Smooth muscle cell (in vitro differentiated cells): ENCODE results near the gene NOXA1. TPM values are rescaled to one million over a fixed set of nuclear protein-coding genes. Genes with fewer than 3 reads are reported as not detected.
"Not testable (repeated sequence)": the region's sequence is repeated elsewhere in the genome, so short reads cannot be mapped to it uniquely, and the experiment has no call there.

Experiments
- DNase-seq: peaks from one replicate; lab custom pipeline; 2025; ENCODE audit not compliant: unreplicated experiment; lab: John Stamatoyannopoulos, UW
- H2AFZ ChIP-seq: fragments of 200-600 bp; sonication (generic); 2 replicates; pipeline ENCODE4 v1.6.0; 2016; ENCODE audit warnings: antibody characterized with exemption, low read depth, mild to moderate bottlenecking
- H3F3A ChIP-seq: fragments of 200-600 bp; sonication (generic); 2 replicates; pipeline ENCODE4 v1.6.0; 2017; ENCODE audit warnings: antibody characterized with exemption, low read depth
- H3K27ac ChIP-seq: fragments of 200-600 bp; sonication (generic); 2 replicates; pipeline ENCODE4 v1.5.1; 2016; ENCODE audit warnings: low read depth, mild to moderate bottlenecking
- H3K27me3 ChIP-seq: fragments of 200-600 bp; sonication (generic); 2 replicates; pipeline ENCODE4 v1.6.1; 2016; ENCODE audit warnings: low read depth, mild to moderate bottlenecking
- H3K36me3 ChIP-seq: fragments of 200-600 bp; sonication (generic); 2 replicates; pipeline ENCODE4 v1.5.1; 2016; ENCODE audit warnings: low read depth
- H3K4me1 ChIP-seq: fragments of 200-600 bp; sonication (generic); 2 replicates; pipeline ENCODE4 v1.5.1; 2016; ENCODE audit warnings: low read depth
- H3K4me2 ChIP-seq: fragments of 200-600 bp; sonication (generic); 2 replicates; pipeline ENCODE4 v1.6.0; 2016; ENCODE audit warnings: mild to moderate bottlenecking
- H3K4me3 ChIP-seq: fragments of 200-600 bp; sonication (generic); 2 replicates; pipeline ENCODE4 v1.5.1; 2016; ENCODE audit warnings: mild to moderate bottlenecking
- H3K79me2 ChIP-seq: fragments of 200-600 bp; sonication (generic); 2 replicates; pipeline ENCODE4 v1.6.0; 2016; ENCODE audit warnings: low read depth, mild to moderate bottlenecking
- H3K9ac ChIP-seq: fragments of 200-600 bp; sonication (generic); 2 replicates; pipeline ENCODE4 v1.6.0; 2016; ENCODE audit warnings: low read depth
- H3K9me3 ChIP-seq: fragments of 200-600 bp; sonication (generic); replicated peaks from 2 replicates; pipeline ENCODE4 v1.5.1; 2016; ENCODE audit warnings: low read depth
- H4K20me1 ChIP-seq: fragments of 200-600 bp; sonication (generic); 2 replicates; pipeline ENCODE4 v1.6.0; 2016; ENCODE audit warnings: low read depth
- WGBS: methylation state at CpG from one replicate; pipeline ENCODE4 v1.1.7; 2016; ENCODE audit warnings: low lambda C conversion rate; 5-methylcytosine and 5-hydroxymethylcytosine counted together
- polyA plus RNA-seq: library from polyadenylated mRNA; unstranded; fragments of >200 nt; fragmentation: Nextera tagmentation; extraction: Ambion mirVana; gene quantifications from 2 replicates; pipeline ENCODE4 v1.2.1, GENCODE V29; 2016
- total RNA-seq: library from RNA; depleted of rRNA; stranded (reverse); fragments of >200 nt; gene quantifications from 2 replicates; pipeline ENCODE4 v1.2.3, GENCODE V29; 2014
- TF ChIP-seq, protein P1 (sequence below): fragments of 200-600 bp; sonication (generic); IDR thresholded peaks from 2 replicates; pipeline ENCODE4 v1.5.1; 2017; ENCODE audit warnings: borderline replicate concordance, mild to moderate bottlenecking, antibody characterized with exemption; ENCODE audit not compliant: insufficient read depth, poor library complexity, severe bottlenecking

NOXA1 gene
- total and polyA plus RNA-seq, 2 experiments from 2014 or later, result 0.09 to 0.81 TPM

DNA sequence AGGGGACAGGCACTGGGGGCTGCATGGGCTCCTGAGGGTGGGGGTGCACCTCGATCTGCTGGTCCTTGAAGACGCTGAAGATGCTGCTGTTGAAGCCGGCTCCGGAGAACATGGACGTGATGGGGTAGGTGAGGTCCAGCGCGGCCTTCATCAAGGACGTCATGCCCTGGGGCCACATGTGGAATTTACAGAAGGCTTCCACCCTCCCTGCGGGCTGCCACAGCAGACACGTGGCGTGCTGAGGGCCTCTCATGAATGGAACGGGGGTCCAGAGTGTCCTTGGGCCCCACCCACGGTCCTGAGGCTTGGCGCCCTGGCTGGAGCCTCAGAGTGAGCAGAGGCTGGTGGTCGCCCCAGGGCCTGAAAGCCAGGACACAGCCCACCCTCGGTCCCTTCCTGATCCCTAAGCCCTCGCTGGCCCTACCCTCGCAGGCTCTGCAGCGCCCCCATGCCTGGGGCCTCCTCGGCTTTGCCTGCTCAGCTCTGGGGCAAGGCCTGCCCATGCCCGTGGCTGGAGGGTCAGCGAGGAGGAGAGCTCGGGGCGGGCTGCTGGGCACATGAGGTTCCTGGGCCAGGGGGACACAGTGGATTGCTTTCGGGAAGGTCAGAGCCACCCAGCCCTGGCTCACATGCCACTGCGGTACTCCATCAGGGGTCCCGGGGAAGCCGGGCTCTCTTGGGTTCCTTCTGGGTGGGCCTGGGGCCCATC, 41.3 kb downstream of the NOXA1 start:
- Histone ChIP-seq H3K4me1 (no peaks in the 10 kb centered on the region), H3K27ac (no peak overlapping the region), H3F3A (no peaks in the 10 kb centered on the region), H3K9ac (no peak overlapping the region), H3K9me3 (no peaks in the 10 kb centered on the region), H3K79me2 (no peaks in the 10 kb centered on the region), H3K4me2 (no peak overlapping the region), H4K20me1 (no peaks in the 10 kb centered on the region), H3K36me3 (no peaks in the 10 kb centered on the region), H3K4me3 (no peak overlapping the region), H3K27me3 (peaks cover 4% of the 10 kb centered on the region), H2AFZ (no peak overlapping the region)
- no peak for DNase-seq
- TF ChIP-seq, protein P1, sequence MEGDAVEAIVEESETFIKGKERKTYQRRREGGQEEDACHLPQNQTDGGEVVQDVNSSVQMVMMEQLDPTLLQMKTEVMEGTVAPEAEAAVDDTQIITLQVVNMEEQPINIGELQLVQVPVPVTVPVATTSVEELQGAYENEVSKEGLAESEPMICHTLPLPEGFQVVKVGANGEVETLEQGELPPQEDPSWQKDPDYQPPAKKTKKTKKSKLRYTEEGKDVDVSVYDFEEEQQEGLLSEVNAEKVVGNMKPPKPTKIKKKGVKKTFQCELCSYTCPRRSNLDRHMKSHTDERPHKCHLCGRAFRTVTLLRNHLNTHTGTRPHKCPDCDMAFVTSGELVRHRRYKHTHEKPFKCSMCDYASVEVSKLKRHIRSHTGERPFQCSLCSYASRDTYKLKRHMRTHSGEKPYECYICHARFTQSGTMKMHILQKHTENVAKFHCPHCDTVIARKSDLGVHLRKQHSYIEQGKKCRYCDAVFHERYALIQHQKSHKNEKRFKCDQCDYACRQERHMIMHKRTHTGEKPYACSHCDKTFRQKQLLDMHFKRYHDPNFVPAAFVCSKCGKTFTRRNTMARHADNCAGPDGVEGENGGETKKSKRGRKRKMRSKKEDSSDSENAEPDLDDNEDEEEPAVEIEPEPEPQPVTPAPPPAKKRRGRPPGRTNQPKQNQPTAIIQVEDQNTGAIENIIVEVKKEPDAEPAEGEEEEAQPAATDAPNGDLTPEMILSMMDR, result no peak
- WGBS, result 91% methylated on average over 28 of the region's 28 CpGs

DNA sequence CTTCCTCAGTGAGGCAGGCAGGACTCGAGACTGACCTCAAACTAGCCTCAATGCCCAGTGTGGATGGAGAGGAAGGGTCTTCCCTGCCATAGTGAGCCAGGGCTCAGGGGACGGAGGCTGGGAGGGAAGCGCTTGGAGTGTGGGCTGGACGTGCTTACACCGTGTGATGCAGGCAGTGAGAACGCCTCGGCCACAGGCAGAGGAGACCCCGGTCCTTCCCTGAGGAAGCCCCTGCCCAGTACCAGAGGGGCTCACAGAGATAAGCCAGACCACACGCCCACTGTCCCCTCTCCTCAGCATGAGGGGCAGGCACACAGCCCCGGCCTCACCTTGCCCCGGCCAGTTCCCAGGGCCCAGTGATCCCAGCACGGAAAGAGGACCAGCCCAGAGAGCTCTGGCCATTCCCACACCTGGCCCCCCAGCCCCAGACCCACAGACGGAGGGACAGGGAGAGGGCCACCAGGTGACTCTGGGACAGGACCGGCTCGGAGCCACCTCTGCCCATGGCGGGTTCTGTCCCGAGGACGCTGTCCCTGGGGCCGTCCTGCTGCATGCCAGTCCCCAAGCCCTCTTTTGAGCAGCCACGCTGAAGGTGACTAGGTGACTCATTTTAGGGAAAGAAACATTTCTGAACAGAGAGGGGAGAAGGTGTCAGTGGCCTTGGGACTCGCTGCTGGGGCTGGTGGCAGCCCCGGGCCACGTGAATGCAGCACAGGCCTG, 42.0 kb downstream of the NOXA1 start:
- H3K4me1 ChIP-seq, result no peaks in the 10 kb centered on the region
- H3K4me2 ChIP-seq, result no peak overlapping the region
- 95% methylated on average over 19 of the region's 23 CpGs for WGBS
- H2AFZ ChIP-seq, result no peak overlapping the region
- H3F3A ChIP-seq, result no peaks in the 10 kb centered on the region
- TF ChIP-seq, protein P1, result no peak
- H3K79me2 ChIP-seq, result no peaks in the 10 kb centered on the region
- no peak overlapping the region for H3K4me3 ChIP-seq
- no peak overlapping the region for H3K27ac ChIP-seq
- H3K9ac ChIP-seq, result no peak overlapping the region
- H3K9me3 ChIP-seq, result no peaks in the 10 kb centered on the region
- H3K36me3 ChIP-seq, result no peaks in the 10 kb centered on the region
- H4K20me1 ChIP-seq, result no peaks in the 10 kb centered on the region
- DNase-seq, result no peak
- peaks cover 4% of the 10 kb centered on the region for H3K27me3 ChIP-seq

DNA sequence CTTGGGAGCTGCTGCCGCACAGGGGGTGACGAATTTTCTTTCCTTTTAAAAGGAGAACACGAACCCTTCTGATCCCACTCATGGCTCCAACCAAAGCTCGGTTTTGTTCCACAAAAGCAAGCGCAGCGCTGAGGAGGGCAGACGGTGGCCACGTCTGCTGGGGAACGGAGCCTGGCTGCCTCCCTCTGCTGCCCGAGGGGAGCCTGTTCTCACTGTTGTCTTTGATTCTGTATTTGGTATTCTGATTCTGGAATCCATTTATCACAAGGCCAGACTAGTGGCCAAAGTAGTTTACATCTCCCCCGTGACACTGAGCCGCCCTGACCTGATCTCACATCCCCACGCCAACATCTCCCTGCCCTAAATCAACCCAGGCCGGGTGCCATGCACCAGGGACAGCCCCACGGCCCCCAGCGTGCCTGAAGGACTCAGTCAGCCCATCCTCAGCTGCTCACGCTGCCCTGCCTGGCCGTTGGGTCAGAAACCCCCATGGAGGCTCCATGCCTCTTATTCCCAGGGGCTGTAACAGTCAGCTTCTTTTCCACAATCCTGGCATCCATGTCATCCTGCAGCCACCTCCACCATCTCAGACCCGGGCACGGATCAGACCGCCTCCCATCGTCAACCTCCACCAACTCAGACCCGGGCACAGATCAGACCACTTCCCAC, 42.7 kb downstream of the NOXA1 start:
- WGBS, result 92% methylated on average over 21 of the region's 23 CpGs
- no peaks in the 10 kb centered on the region for H3K9me3 ChIP-seq
- no peak for DNase-seq
- H3K4me1 ChIP-seq, result no peaks in the 10 kb centered on the region
- H3K9ac ChIP-seq, result no peak overlapping the region
- H3K27ac ChIP-seq, result no peak overlapping the region
- H2AFZ ChIP-seq, result no peak overlapping the region
- no peaks in the 10 kb centered on the region for H3K79me2 ChIP-seq
- H3F3A ChIP-seq, result no peaks in the 10 kb centered on the region
- no peak overlapping the region for H3K4me2 ChIP-seq
- H4K20me1 ChIP-seq, result no peaks in the 10 kb centered on the region
- TF ChIP-seq, protein P1, result no peak
- no peaks in the 10 kb centered on the region for H3K36me3 ChIP-seq
- H3K27me3 ChIP-seq, result peaks cover 4% of the 10 kb centered on the region
- H3K4me3 ChIP-seq, result no peak overlapping the region

DNA sequence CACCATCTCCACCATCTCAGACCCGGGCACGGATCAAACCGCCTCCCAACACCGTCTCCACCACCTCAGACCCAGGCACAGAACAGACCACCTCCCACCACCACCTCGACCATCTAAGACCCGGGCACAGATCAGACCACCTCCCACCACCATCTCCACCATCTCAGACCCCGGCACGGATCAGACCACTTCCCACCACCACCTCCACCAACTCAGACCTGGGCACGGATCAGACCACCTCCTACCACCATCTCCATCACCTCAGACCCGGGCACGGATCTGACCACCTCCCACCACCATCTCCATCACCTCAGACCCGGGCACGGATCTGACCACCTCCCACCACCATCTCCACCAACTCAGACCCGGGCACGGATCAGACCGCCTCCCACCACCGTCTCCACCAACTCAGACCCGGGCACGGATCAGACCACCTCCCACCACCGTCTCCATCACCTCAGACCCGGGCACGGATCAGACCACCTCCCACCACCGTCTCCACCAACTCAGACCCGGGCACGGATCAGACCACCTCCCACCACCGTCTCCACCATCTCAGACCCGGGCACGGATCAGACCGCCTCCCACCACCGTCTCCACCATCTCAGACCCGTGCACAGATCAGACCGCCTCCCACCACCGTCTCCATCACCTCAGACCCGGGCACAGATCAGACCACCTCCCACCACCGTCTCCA, 43.3 kb downstream of the NOXA1 start:
- H3F3A ChIP-seq, H3K27ac ChIP-seq, H3K4me1 ChIP-seq, H3K27me3 ChIP-seq, H3K36me3 ChIP-seq, H4K20me1 ChIP-seq, H3K79me2 ChIP-seq, H3K9me3 ChIP-seq, H3K4me2 ChIP-seq, H2AFZ ChIP-seq, DNase-seq, H3K9ac ChIP-seq, H3K4me3 ChIP-seq: not testable (repeated sequence)
- WGBS, result 95% methylated on average over 35 of the region's 35 CpGs
